PC-9 (cell line): ENCODE data around the gene GIMAP8.

Source experiments
- EZH2 ChIP-seq: fragments of 200-600 bp; sonication (generic); IDR thresholded peaks from 2 replicates; pipeline ENCODE4 v1.8.0; 2017; ENCODE audit warnings: antibody characterized with exemption, low read depth
- TF ChIP-seq, protein P1 (sequence below): fragments of 200-600 bp; sonication (generic); conservative IDR thresholded peaks from 2 replicates; pipeline ENCODE4 v1.6.1; 2017; ENCODE audit warnings: mixed run types, antibody characterized with exemption, mild to moderate bottlenecking, moderate library complexity

DNA sequence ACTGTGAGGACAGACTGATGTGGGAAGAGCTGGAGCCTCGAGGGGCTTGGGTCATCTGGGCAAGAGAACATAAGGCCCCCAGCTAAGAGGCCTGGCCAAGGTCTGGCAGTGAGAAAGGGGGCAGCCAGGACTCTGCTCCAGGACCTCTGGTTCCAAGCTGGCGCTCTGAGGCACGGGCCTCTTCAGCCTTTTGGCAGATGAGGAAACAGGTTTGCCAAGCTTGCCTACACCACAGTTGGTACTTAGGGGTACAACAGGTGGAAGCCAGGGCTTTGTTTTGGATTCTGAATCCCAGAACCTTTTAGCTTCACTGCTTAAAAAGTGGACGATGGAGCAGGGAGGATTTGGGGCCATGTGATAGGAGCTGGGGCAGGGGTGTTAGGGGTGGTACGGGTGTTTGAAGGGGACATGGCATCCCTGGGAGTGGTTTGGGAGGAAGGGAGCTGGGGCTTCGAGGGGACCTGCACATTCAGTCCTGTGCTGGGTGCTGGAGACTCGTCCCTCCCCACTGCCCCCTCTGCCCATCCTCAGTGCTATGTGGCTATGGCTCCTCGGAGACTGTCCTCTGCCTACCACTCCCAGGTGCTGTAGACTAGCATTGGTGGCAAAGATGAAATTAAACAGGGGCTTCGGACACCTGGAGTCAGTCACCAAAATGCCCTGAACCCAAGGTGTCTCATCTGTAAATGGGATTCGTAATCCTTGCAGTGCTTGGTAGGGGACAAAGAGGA, 41.0 kb upstream of the GIMAP8 start:
- TF ChIP-seq, protein P1, sequence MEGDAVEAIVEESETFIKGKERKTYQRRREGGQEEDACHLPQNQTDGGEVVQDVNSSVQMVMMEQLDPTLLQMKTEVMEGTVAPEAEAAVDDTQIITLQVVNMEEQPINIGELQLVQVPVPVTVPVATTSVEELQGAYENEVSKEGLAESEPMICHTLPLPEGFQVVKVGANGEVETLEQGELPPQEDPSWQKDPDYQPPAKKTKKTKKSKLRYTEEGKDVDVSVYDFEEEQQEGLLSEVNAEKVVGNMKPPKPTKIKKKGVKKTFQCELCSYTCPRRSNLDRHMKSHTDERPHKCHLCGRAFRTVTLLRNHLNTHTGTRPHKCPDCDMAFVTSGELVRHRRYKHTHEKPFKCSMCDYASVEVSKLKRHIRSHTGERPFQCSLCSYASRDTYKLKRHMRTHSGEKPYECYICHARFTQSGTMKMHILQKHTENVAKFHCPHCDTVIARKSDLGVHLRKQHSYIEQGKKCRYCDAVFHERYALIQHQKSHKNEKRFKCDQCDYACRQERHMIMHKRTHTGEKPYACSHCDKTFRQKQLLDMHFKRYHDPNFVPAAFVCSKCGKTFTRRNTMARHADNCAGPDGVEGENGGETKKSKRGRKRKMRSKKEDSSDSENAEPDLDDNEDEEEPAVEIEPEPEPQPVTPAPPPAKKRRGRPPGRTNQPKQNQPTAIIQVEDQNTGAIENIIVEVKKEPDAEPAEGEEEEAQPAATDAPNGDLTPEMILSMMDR: no peak
- TF ChIP-seq EZH2: no peak
